HEK293 (cell line): ENCODE results near the gene BIRC3.

Source experiments
- KLF1 ChIP-seq: fragments of 450-650 bp; formaldehyde crosslinking; IDR thresholded peaks from 2 replicates; pipeline ENCODE4 v1.5.1; 2016; ENCODE audit warnings: missing biosample characterization, missing genetic modification characterization
- OSR2 ChIP-seq: fragments of 450-650 bp; formaldehyde crosslinking; IDR thresholded peaks from 2 replicates; pipeline ENCODE4 v1.5.1; 2016; ENCODE audit warnings: missing biosample characterization, missing genetic modification characterization
- OVOL3 ChIP-seq: fragments of 450-650 bp; formaldehyde crosslinking; IDR thresholded peaks from 2 replicates; pipeline ENCODE4 v1.5.1; 2016; ENCODE audit warnings: missing biosample characterization, missing genetic modification characterization
- SCRT2 ChIP-seq: fragments of 450-650 bp; formaldehyde crosslinking; IDR thresholded peaks from 2 replicates; pipeline ENCODE4 v1.5.1; 2016; ENCODE audit warnings: missing biosample characterization, missing genetic modification characterization
- SP3 ChIP-seq: fragments of 450-650 bp; formaldehyde crosslinking; IDR thresholded peaks from 2 replicates; pipeline ENCODE4 v1.5.1; 2016; ENCODE audit warnings: missing biosample characterization, missing genetic modification characterization
- TCF7L2 ChIP-seq: IDR thresholded peaks from 2 replicates; pipeline ENCODE4 v1.6.1; 2011; ENCODE audit warnings: low read depth, mild to moderate bottlenecking, inconsistent platforms, low read length, moderate library complexity, borderline replicate concordance
- YY2 ChIP-seq: fragments of 450-650 bp; formaldehyde crosslinking; IDR thresholded peaks from 2 replicates; pipeline ENCODE4 v1.5.1; 2016; ENCODE audit warnings: missing biosample characterization, missing genetic modification characterization
- ZFHX2 ChIP-seq: fragments of 450-650 bp; formaldehyde crosslinking; conservative IDR thresholded peaks from 2 replicates; pipeline ENCODE4 v1.5.1; 2016; ENCODE audit warnings: missing biosample characterization, missing genetic modification characterization
- ZNF155 ChIP-seq: fragments of 450-650 bp; formaldehyde crosslinking; IDR thresholded peaks from 2 replicates; pipeline ENCODE4 v1.5.1; 2016; ENCODE audit warnings: missing biosample characterization, missing genetic modification characterization
- ZNF175 ChIP-seq: fragments of 450-650 bp; formaldehyde crosslinking; IDR thresholded peaks from 2 replicates; pipeline ENCODE4 v1.5.1; 2016; ENCODE audit warnings: missing biosample characterization, missing genetic modification characterization
- ZNF473 ChIP-seq: fragments of 450-650 bp; formaldehyde crosslinking; IDR thresholded peaks from 2 replicates; pipeline ENCODE4 v1.5.1; 2017; ENCODE audit warnings: missing biosample characterization, missing genetic modification characterization
- ZNF501 ChIP-seq: fragments of 450-650 bp; formaldehyde crosslinking; IDR thresholded peaks from 2 replicates; pipeline ENCODE4 v1.5.1; 2016; ENCODE audit warnings: missing biosample characterization, missing genetic modification characterization
- ZNF544 ChIP-seq: fragments of 450-650 bp; formaldehyde crosslinking; IDR thresholded peaks from 2 replicates; pipeline ENCODE4 v1.5.0; 2017; ENCODE audit warnings: missing biosample characterization, missing genetic modification characterization
- ZNF707 ChIP-seq: fragments of 450-650 bp; formaldehyde crosslinking; IDR thresholded peaks from 2 replicates; pipeline ENCODE4 v1.5.1; 2016; ENCODE audit warnings: missing biosample characterization, missing genetic modification characterization
- ZNF792 ChIP-seq: fragments of 450-650 bp; formaldehyde crosslinking; IDR thresholded peaks from 2 replicates; pipeline ENCODE4 v1.5.1; 2016; ENCODE audit warnings: missing biosample characterization, missing genetic modification characterization
- TF ChIP-seq, protein P1 (sequence below): fragments of 450-650 bp; IDR thresholded peaks from 2 replicates; pipeline ENCODE4 v1.5.1; 2018; ENCODE audit warnings: missing biosample characterization, missing genetic modification characterization
- TF ChIP-seq, protein P2 (sequence below): fragments of 450-650 bp; formaldehyde crosslinking; IDR thresholded peaks from 2 replicates; pipeline ENCODE4 v1.5.1; 2016; ENCODE audit warnings: missing biosample characterization, missing genetic modification characterization
- TF ChIP-seq, protein P3 (sequence below): fragments of 450-650 bp; formaldehyde crosslinking; IDR thresholded peaks from 2 replicates; pipeline ENCODE4 v1.5.1; 2017; ENCODE audit warnings: missing biosample characterization, missing genetic modification characterization
- TF ChIP-seq, protein P4 (sequence below): fragments of 450-650 bp; formaldehyde crosslinking; IDR thresholded peaks from 2 replicates; pipeline ENCODE4 v1.5.1; 2017; ENCODE audit warnings: missing biosample characterization, missing genetic modification characterization
- TF ChIP-seq, protein P5 (sequence below): fragments of 450-650 bp; formaldehyde crosslinking; IDR thresholded peaks from 2 replicates; pipeline ENCODE4 v1.5.1; 2016; ENCODE audit warnings: missing biosample characterization, missing genetic modification characterization
- TF ChIP-seq, protein P6 (sequence below): fragments of 450-650 bp; IDR thresholded peaks from 2 replicates; pipeline ENCODE4 v1.5.1; 2018; ENCODE audit warnings: missing biosample characterization, mild to moderate bottlenecking, missing genetic modification characterization

The BIRC3 gene

DNA sequence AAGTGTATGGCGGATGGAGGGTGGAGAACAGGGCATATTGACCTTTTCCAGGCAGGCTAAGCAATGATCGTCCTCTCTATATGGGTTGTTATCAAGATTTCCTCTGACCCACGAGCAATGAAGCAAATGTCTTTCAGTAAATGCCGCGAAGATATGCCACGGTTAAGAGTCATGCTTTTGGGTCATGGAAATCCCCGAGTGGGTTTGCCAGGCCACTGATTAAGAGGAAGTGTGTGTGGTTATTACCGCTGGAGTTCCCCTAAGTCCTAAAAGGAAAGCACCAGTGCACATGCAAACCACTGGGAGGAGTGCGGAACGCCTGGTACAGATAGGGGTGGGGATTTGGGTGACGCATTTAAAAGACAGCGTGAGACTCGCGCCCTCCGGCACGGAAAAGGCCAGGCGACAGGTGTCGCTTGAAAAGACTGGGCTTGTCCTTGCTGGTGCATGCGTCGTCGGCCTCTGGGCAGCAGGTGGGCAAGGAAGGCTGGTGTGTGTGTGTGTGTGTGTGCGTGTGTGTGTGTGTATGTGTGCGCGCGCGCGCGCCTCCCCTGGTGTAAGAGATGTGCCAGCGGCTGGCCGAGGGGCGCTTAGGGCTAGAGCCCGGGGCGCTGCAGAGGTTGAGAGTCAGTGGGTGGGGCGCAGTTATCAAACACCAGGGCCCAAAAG is at the start of gene BIRC3 (continued):
- TF ChIP-seq ZNF707 (tag by site-specific recombination) = no peak
- TF ChIP-seq KLF1 (tag by site-specific recombination) = peak; percentile 58
- TF ChIP-seq SCRT2 = peak; percentile 100
- TF ChIP-seq, protein P1, sequence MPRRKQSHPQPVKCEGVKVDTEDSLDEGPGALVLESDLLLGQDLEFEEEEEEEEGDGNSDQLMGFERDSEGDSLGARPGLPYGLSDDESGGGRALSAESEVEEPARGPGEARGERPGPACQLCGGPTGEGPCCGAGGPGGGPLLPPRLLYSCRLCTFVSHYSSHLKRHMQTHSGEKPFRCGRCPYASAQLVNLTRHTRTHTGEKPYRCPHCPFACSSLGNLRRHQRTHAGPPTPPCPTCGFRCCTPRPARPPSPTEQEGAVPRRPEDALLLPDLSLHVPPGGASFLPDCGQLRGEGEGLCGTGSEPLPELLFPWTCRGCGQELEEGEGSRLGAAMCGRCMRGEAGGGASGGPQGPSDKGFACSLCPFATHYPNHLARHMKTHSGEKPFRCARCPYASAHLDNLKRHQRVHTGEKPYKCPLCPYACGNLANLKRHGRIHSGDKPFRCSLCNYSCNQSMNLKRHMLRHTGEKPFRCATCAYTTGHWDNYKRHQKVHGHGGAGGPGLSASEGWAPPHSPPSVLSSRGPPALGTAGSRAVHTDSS (tag by site-specific recombination) = no peak
- TF ChIP-seq, protein P2, sequence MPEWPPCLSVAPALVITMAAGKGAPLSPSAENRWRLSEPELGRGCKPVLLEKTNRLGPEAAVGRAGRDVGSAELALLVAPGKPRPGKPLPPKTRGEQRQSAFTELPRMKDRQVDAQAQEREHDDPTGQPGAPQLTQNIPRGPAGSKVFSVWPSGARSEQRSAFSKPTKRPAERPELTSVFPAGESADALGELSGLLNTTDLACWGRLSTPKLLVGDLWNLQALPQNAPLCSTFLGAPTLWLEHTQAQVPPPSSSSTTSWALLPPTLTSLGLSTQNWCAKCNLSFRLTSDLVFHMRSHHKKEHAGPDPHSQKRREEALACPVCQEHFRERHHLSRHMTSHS (tag by site-specific recombination) = no peak
- TF ChIP-seq TCF7L2 = no peak
- no peak for TF ChIP-seq ZNF175 (tag by site-specific recombination)
- TF ChIP-seq ZNF501 (tag by site-specific recombination) = peak; percentile 87
- TF ChIP-seq, protein P3, sequence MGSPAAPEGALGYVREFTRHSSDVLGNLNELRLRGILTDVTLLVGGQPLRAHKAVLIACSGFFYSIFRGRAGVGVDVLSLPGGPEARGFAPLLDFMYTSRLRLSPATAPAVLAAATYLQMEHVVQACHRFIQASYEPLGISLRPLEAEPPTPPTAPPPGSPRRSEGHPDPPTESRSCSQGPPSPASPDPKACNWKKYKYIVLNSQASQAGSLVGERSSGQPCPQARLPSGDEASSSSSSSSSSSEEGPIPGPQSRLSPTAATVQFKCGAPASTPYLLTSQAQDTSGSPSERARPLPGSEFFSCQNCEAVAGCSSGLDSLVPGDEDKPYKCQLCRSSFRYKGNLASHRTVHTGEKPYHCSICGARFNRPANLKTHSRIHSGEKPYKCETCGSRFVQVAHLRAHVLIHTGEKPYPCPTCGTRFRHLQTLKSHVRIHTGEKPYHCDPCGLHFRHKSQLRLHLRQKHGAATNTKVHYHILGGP (tag by site-specific recombination) = no peak
- TF ChIP-seq ZNF544 (tag by site-specific recombination) = no peak
- TF ChIP-seq, protein P4, sequence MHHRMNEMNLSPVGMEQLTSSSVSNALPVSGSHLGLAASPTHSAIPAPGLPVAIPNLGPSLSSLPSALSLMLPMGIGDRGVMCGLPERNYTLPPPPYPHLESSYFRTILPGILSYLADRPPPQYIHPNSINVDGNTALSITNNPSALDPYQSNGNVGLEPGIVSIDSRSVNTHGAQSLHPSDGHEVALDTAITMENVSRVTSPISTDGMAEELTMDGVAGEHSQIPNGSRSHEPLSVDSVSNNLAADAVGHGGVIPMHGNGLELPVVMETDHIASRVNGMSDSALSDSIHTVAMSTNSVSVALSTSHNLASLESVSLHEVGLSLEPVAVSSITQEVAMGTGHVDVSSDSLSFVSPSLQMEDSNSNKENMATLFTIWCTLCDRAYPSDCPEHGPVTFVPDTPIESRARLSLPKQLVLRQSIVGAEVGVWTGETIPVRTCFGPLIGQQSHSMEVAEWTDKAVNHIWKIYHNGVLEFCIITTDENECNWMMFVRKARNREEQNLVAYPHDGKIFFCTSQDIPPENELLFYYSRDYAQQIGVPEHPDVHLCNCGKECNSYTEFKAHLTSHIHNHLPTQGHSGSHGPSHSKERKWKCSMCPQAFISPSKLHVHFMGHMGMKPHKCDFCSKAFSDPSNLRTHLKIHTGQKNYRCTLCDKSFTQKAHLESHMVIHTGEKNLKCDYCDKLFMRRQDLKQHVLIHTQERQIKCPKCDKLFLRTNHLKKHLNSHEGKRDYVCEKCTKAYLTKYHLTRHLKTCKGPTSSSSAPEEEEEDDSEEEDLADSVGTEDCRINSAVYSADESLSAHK (tag by site-specific recombination) = no peak
- TF ChIP-seq ZNF792 = peak; percentile 76; the same call in 1 of the 2 replicates
- no peak for TF ChIP-seq ZNF473 (tag by site-specific recombination)
- TF ChIP-seq, protein P5, sequence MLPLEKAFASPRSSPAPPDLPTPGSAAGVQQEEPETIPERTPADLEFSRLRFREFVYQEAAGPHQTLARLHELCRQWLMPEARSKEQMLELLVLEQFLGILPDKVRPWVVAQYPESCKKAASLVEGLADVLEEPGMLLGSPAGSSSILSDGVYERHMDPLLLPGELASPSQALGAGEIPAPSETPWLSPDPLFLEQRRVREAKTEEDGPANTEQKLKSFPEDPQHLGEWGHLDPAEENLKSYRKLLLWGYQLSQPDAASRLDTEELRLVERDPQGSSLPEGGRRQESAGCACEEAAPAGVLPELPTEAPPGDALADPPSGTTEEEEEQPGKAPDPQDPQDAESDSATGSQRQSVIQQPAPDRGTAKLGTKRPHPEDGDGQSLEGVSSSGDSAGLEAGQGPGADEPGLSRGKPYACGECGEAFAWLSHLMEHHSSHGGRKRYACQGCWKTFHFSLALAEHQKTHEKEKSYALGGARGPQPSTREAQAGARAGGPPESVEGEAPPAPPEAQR = no peak
- TF ChIP-seq, protein P6, sequence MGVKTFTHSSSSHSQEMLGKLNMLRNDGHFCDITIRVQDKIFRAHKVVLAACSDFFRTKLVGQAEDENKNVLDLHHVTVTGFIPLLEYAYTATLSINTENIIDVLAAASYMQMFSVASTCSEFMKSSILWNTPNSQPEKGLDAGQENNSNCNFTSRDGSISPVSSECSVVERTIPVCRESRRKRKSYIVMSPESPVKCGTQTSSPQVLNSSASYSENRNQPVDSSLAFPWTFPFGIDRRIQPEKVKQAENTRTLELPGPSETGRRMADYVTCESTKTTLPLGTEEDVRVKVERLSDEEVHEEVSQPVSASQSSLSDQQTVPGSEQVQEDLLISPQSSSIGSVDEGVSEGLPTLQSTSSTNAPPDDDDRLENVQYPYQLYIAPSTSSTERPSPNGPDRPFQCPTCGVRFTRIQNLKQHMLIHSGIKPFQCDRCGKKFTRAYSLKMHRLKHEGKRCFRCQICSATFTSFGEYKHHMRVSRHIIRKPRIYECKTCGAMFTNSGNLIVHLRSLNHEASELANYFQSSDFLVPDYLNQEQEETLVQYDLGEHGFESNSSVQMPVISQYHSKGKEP (tag by site-specific recombination) = no peak
- TF ChIP-seq YY2 = no peak
- TF ChIP-seq OVOL3 = no peak
- no peak for TF ChIP-seq ZNF155
- peak; percentile 76 for TF ChIP-seq ZFHX2
- TF ChIP-seq SP3 (tag by site-specific recombination) = peak; percentile 38
- no peak for TF ChIP-seq OSR2 (tag by site-specific recombination)
